Tibial nerve (tissue), 4 donors: ENCODE results near the gene SEMA5A.

Experiments used
- CTCF ChIP-seq, 5 experiments: fragments of 200-600 bp in 3 of 5; fragments of 450-650 bp in 2 of 5; sonication (generic) in 3 of 5; IDR thresholded peaks; one replicate each; pipeline ENCODE4 v1.5.1; 2016 to 2019; ENCODE audit warnings: antibody characterized with exemption in 5 of 5, mild to moderate bottlenecking in 3 of 5, moderate library complexity in 2 of 5
- EP300 ChIP-seq, 2 donors: sonication (generic); formaldehyde crosslinking; IDR thresholded peaks; one replicate each; pipeline ENCODE4 v1.6.1; 2017; ENCODE audit warnings: antibody characterized with exemption in 2 of 2, mild to moderate bottlenecking in 1 of 2
- POLR2A ChIP-seq, 2 donors: fragments of 450-650 bp; IDR thresholded peaks; one replicate each; pipeline ENCODE4 v1.6.1; 2017; ENCODE audit warnings: antibody characterized with exemption in 2 of 2, mild to moderate bottlenecking in 2 of 2, moderate library complexity in 2 of 2

- TF ChIP-seq POLR2A (IDR thresholded peaks at IDR 0.05) (no peak), CTCF (IDR thresholded peaks at IDR 0.05) (no peak), EP300 (IDR thresholded peaks at IDR 0.05) (no peak)
Measured at GRCh38 chr5:9382522-9382921, 163.4 kb downstream of the SEMA5A start.
